Aorta (tissue), 5 donors: ENCODE measurements around the gene SV2B. TPM values are rescaled to one million over a fixed set of nuclear protein-coding genes. Genes with fewer than 3 reads are reported as not detected.

Source experiments
- ATAC-seq: fragments of 200-7000 bp; cut with Tn5 transposase; one replicate; pipeline ENCODE4 v1.9.1; 2022; ENCODE audit warnings: moderate library complexity; ENCODE audit not compliant: low FRiP score
- DNase-seq, 2 donors: peaks; one replicate each; pipeline ENCODE4 v3.0.0-alpha.2; 2020
- H3K27ac ChIP-seq, 2 donors: one replicate each; pipeline ENCODE4 v1.5.1; 2013; ENCODE audit warnings: low read length in 2 of 2, mild to moderate bottlenecking in 2 of 2, moderate library complexity in 2 of 2, control low read depth in 1 of 2, inconsistent platforms in 1 of 2, low read depth in 1 of 2
- H3K27me3 ChIP-seq, 2 donors: one replicate each; pipeline ENCODE4 v1.6.1; 2013; ENCODE audit warnings: control low read depth in 1 of 2, low read length in 1 of 2, mild to moderate bottlenecking in 1 of 2, moderate library complexity in 1 of 2; ENCODE audit not compliant: insufficient read depth in 2 of 2, control insufficient read depth in 1 of 2
- H3K36me3 ChIP-seq, 2 donors: one replicate each; pipeline ENCODE4 v1.6.1; 2013; ENCODE audit warnings: control low read depth in 1 of 2, low read length in 1 of 2, mild to moderate bottlenecking in 1 of 2; ENCODE audit not compliant: insufficient read depth in 2 of 2, control insufficient read depth in 1 of 2
- H3K4me1 ChIP-seq, 2 donors: one replicate each; pipeline ENCODE4 v1.6.1; 2013; ENCODE audit warnings: low read length in 2 of 2, control low read depth in 1 of 2, mild to moderate bottlenecking in 1 of 2, moderate library complexity in 1 of 2; ENCODE audit not compliant: insufficient read depth in 2 of 2, control insufficient read depth in 1 of 2
- H3K4me3 ChIP-seq, 2 donors: one replicate each; pipeline ENCODE4 v1.5.1; 2013; ENCODE audit warnings: low read length in 2 of 2, control low read depth in 1 of 2, mild to moderate bottlenecking in 1 of 2
- H3K9me3 ChIP-seq: one replicate; pipeline ENCODE4 v1.6.1; 2013; ENCODE audit warnings: mild to moderate bottlenecking, low read length; ENCODE audit not compliant: control insufficient read depth
- WGBS, 2 donors: extraction: QIAGEN DNeasy Blood & Tissue Kit; methylation state at CpG; one replicate each; pipeline ENCODE4 v1.1.7; 2013; 5-methylcytosine and 5-hydroxymethylcytosine counted together
- intact Hi-C, 2 donors: fragments of 100-400 bp; cut with DNase I; formaldehyde crosslinking; loops; one replicate each; pipeline versions ENCODE4 v1.14.2 to v1.15.0; 2022
- polyA plus RNA-seq, 2 donors: library from polyadenylated mRNA; stranded (reverse); fragments of 200-250 nt; gene quantifications; one replicate each; pipeline ENCODE4 v1.2.3, GENCODE V29; 2013
- total RNA-seq, 2 donors: library from RNA; stranded (reverse); fragmentation: NEBNext Ultra II Directional; extraction: Animal tissue kit (Norgen Biotek cat#: 25700); gene quantifications; one replicate each; pipeline ENCODE4 v1.2.1, GENCODE V29; 2021
- donor health status: healthy with polysubstance abuse.
- donor health status: Bipolar disorder and iron deficiency.
- donor health status: DM: no; HTN: no; CAD: no.
- donor health status: DM: no; HTN: no; CAD: no.
- donor health status: DM: yes; HTN: yes; CAD: no.

The SV2B gene
- total and polyA plus RNA-seq, 4 donors, result 2.5 to 6.4 TPM; not detected in 2

DNA sequence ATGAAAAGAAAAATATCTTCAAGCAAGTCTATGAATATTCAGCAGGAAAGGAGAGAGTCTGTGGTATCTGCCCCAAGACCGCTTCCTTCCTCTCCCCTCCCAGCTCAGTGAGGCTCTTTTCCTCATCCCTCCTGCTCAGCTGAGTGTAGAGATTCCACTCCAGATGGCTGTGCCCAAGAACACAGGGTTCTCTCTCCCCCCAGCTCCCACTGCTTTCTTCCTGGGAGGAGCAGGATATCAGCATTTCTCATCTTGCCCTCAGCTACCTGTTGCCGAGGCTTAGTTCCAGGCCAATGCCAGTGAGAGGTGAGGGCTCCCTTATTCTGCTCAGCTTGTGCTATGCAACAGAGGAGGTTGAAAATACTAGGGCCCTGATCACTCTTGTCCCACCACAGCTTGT is 211.9 kb downstream of the SV2B start:
- Histone ChIP-seq H3K27ac (no peak overlapping the region), H3K36me3 (no peaks in the 10 kb centered on the region), H3K9me3 (no peaks in the 10 kb centered on the region), H3K4me1 (no peaks in the 10 kb centered on the region), H3K27me3 (no peaks in the 10 kb centered on the region), H3K4me3 (no peak overlapping the region)
- intact Hi-C loops, result loop anchor here in 1 of 2 donors (10.0 kb wide), 1 partner anchor 363 kb away; no protein-coding TSS in a partner anchor
- ATAC-seq, result no peak
- no peak for DNase-seq
- whole genome bisulfite sequencing, 2 donors, result 81 to 87% methylated on average over 2 of the region's 2 CpGs

DNA sequence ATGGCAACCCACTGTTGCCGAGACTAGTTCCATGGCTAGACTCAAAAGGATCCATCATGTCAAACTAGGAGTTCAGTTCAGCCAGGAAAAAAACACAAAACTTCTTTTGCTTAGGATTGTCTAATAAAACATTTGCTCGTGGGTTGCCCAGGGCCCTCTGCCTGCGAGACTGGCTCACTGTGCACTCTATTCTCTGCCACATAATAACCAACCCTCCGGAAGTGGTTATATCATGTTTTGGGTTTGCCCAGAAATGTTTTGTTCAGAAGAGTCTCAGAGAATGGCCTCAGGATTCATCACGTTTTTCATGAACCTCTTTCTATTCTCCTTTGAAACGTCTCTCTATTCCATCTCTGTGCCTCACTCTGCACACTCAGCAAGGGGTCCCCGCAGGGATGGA is 216.1 kb downstream of the SV2B start:
- H3K27ac ChIP-seq, result no peak overlapping the region
- 69 to 71% methylated on average over 7 of the region's 7 CpGs for WGBS, 2 donors
- no peaks in the 10 kb centered on the region for H3K9me3 ChIP-seq
- DNase-seq, result no peak
- H3K36me3 ChIP-seq, result no peaks in the 10 kb centered on the region
- no peaks in the 10 kb centered on the region for H3K27me3 ChIP-seq
- intact Hi-C loops, result loop anchor here in 1 of 2 donors (10.0 kb wide), 1 partner anchor 359 kb away; no protein-coding TSS in a partner anchor
- no peaks in the 10 kb centered on the region for H3K4me1 ChIP-seq
- no peak for ATAC-seq
- H3K4me3 ChIP-seq, result no peak overlapping the region

DNA sequence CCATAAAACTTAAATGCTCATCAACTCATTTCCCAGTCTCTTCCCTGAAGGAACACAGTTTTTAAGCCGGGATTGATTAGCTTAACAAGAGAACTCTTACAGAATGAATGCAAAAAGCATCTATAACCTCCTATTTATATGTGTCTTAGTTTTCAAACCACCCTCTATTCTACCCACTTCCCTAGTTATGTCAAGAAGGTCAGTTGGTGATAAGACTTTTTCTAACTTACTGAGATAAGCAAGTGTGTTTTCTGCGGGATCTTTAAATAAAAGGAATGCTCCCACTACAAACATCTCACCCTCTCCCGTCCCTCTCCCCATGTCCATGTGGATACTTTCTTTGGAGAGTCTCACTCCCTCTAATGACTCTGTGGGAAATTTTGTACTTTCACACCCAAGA is 218.5 kb downstream of the SV2B start:
- Histone ChIP-seq H3K4me1 (no peaks in the 10 kb centered on the region), H3K36me3 (no peaks in the 10 kb centered on the region), H3K27me3 (no peaks in the 10 kb centered on the region), H3K9me3 (no peaks in the 10 kb centered on the region), H3K4me3 (no peak overlapping the region), H3K27ac (no peak overlapping the region)
- intact Hi-C loops, result loop anchor here in 1 of 2 donors (10.0 kb wide), 1 partner anchor 356 kb away; no protein-coding TSS in a partner anchor
- 64 to 77% methylated on average over 3 of the region's 3 CpGs for WGBS, 2 donors
- DNase-seq, result no peak
- ATAC-seq, result no peak

DNA sequence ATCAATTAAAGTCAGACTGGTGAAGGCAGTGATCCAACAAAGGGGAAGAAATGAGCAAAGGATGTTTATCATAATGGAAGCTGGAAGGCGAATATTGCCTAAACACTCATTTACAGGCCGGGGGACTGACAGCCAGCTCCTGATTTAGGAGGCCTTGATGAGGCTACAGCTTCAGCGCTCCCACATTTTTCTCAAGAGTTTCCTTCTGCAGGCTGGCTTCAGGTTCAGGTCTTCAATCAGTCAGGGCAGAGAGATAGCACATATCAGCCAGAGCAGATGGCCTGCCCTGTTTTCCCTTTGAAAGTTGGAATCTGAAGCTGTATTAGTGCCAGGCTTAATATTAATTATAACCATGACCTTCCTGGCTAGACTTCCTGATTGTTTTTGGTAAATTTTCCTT is 218.9 kb downstream of the SV2B start:
- no peak for DNase-seq
- Histone ChIP-seq H3K4me1 (no peaks in the 10 kb centered on the region), H3K27me3 (no peaks in the 10 kb centered on the region), H3K9me3 (no peaks in the 10 kb centered on the region), H3K36me3 (no peaks in the 10 kb centered on the region), H3K4me3 (no peak overlapping the region), H3K27ac (no peak overlapping the region)
- intact Hi-C loops, result loop anchor here in 1 of 2 donors (10.0 kb wide), 1 partner anchor 356 kb away; no protein-coding TSS in a partner anchor
- ATAC-seq, result no peak
- WGBS, 2 donors, result 58 to 73% methylated on average over 3 of the region's 3 CpGs

- intact Hi-C loops, result loop anchor here in 1 of 2 donors (10.0 kb wide), 1 partner anchor 355 kb away; no protein-coding TSS in a partner anchor
- Histone ChIP-seq H3K27me3 (no peaks in the 10 kb centered on the region), H3K9me3 (no peaks in the 10 kb centered on the region), H3K27ac (no peak overlapping the region), H3K4me1 (no peaks in the 10 kb centered on the region), H3K36me3 (no peaks in the 10 kb centered on the region), H3K4me3 (no peak overlapping the region)
- ATAC-seq (no peak), DNase-seq (no peak)
- 70 to 71% methylated on average over 5 of the region's 5 CpGs for WGBS, 2 donors
Measured at GRCh38 chr15:91319371-91320059, 219.5 kb downstream of the SV2B start.

GRCh38 chr15:91320101-91320500 is 220.0 kb downstream of the SV2B start:
- no peak for DNase-seq
- Histone ChIP-seq H3K27me3 (no peaks in the 10 kb centered on the region), H3K9me3 (no peaks in the 10 kb centered on the region), H3K4me1 (no peaks in the 10 kb centered on the region), H3K4me3 (no peak overlapping the region), H3K36me3 (no peaks in the 10 kb centered on the region), H3K27ac (no peak overlapping the region)
- 62 to 69% methylated on average over 4 of the region's 4 CpGs for WGBS, 2 donors
- intact Hi-C loops, result no loop called here
- no peak for ATAC-seq

DNA sequence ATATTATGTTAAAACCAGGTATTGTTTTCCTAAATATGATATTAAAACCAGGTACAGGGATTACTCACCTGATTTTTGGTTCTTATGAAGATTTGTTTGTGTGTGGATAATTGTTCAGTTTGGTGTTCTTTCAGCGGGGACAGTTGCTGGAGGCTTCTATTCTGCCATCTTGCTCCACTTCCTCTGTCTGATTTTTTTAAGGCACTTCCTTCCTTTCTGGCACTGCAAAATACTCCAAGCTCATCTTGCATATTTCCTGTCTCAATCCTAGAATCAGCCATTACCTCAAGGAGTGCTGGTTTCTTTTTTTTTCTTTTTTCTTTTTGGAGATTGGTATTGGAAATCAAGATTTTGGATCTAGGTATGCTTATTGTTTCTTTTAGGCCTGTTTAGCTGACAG is 229.9 kb downstream of the SV2B start:
- H3K36me3 ChIP-seq, result no peaks in the 10 kb centered on the region
- DNase-seq (no peak), ATAC-seq (no peak)
- WGBS, 2 donors, result 80 to 86% methylated on average over 1 of the region's 1 CpG
- no peaks in the 10 kb centered on the region for H3K4me1 ChIP-seq
- H3K4me3 ChIP-seq, result no peak overlapping the region
- peaks cover 2% of the 10 kb centered on the region for H3K9me3 ChIP-seq
- H3K27ac ChIP-seq, result no peak overlapping the region
- no peaks in the 10 kb centered on the region for H3K27me3 ChIP-seq
- intact Hi-C loops, result no loop called here

- ATAC-seq (no peak), DNase-seq (no peak)
- no peaks in the 10 kb centered on the region for H3K27me3 ChIP-seq
- 76 to 82% methylated on average over 4 of the region's 4 CpGs for WGBS, 2 donors
- intact Hi-C loops, result no loop called here
- no peaks in the 10 kb centered on the region for H3K36me3 ChIP-seq
- no peak overlapping the region for H3K27ac ChIP-seq
- no peaks in the 10 kb centered on the region for H3K4me1 ChIP-seq
- peaks cover 2% of the 10 kb centered on the region for H3K9me3 ChIP-seq
- H3K4me3 ChIP-seq, result no peak overlapping the region
Measured at GRCh38 chr15:91331581-91331980, 231.5 kb downstream of the SV2B start.

GRCh38 chr15:91335702-91336101 is 235.6 kb downstream of the SV2B start:
- H3K4me1 ChIP-seq, result no peaks in the 10 kb centered on the region
- H3K36me3 ChIP-seq, result no peaks in the 10 kb centered on the region
- WGBS, 2 donors, result 32 to 37% methylated on average over 3 of the region's 3 CpGs
- no peak overlapping the region for H3K27ac ChIP-seq
- no peak overlapping the region for H3K4me3 ChIP-seq
- no peaks in the 10 kb centered on the region for H3K9me3 ChIP-seq
- ATAC-seq, result no peak
- H3K27me3 ChIP-seq, result no peaks in the 10 kb centered on the region
- DNase-seq, result no peak
- intact Hi-C loops, result no loop called here
